22Rv1 (cell line): ENCODE measurements around the gene BMP7.

Source experiments
- CTCF ChIP-seq: fragments of 450-650 bp; IDR thresholded peaks from 2 replicates; pipeline ENCODE4 v1.5.1; 2017; ENCODE audit warnings: mild to moderate bottlenecking
- ZFX ChIP-seq: fragments of 450-650 bp; IDR thresholded peaks from 2 replicates; pipeline ENCODE4 v1.6.1; 2017; ENCODE audit warnings: antibody characterized with exemption, borderline replicate concordance

- TF ChIP-seq ZFX (no peak), CTCF (no peak)
Observed at GRCh38 chr20:57156011-57156729, 110.3 kb downstream of the BMP7 start.
